ENCODE results near the gene PDCD1LG2.
"Not testable (repeated sequence)": the region's sequence is repeated elsewhere in the genome, so short reads cannot be mapped to it uniquely, and the experiment has no call there.

The PDCD1LG2 gene

DNA sequence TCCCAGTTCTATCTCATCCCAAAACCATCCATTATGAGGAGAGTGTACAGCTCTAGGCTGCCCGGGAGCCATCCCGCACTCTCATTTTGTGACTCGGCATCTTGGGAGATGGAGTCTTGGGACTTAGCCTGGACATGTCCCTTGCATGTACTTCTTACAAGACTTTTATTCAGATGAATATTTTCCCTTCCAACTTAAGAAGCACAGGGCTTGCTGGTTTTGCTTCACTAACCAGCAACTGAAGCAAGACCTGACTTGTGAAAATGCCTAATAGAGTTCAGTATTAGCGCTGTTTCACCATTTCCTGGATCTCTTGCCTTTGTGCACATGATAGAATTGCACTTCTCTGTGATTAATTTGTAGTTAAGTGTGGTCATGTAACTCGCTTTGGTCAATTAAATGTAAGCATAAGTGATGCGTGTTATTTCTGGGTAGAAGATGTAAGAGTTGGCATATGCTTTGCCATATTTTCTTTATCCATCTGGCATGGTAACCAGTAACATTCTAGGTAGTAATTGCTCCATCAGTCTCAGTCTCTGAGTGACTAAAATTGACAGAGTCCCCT, 55.8 kb downstream of the PDCD1LG2 start:
- no peak for DNase-seq (ENCODE audit: low read depth)

DNA sequence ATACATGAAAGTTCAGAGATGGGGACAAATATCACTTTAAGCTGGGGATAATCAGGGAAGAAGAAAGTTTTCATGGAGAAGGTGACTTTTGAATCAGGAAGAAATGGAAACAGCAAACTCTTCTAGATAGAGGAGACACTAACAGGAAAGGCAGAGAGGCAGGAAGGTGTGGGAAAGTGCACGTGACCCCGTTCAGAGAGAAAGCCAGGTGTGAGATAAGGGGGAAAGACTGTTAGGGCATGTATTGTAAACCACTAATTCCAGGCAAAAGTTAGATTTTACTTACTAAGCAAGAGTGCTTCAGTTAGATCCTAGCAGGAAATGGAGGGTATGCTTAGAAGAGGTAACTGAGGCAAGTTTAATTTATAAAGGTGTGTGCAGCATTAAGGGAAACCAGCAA, 58.5 kb downstream of the PDCD1LG2 start:
- DNase-seq (ENCODE audit: low read depth), result no peak

DNA sequence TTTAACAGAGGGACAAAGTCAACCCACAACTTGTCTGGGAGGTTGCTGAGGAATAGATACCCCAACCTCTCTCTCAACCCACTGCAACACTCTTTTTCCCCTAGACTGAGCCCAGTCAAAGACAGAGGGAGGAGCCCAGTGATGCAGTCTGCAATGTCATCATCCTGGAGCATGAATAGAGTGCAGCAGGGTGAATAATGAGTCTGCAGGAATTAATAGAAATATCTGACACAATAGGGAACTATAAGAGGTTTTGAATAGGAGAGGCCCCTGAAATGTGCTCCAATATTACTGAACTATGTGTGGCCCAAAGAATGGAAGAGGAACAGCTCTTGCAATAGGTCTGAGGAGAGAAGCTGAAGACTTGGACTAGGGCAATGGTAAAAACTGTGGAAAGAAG, 59.1 kb downstream of the PDCD1LG2 start:
- DNase-seq (ENCODE audit: low read depth), result no peak

DNA sequence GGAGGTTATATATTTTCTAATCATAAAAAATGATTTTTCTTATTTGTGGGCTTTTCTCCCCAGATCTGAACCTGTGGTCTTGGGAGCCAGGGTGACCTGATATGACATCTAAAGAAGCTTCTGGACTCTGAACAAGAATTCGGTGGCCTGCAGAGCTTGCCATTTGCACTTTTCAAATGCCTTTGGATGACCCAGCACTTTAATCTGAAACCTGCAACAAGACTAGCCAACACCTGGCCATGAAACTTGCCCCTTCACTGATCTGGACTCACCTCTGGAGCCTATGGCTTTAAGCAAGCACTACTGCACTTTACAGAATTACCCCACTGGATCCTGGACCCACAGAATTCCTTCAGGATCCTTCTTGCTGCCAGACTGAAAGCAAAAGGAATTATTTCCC, 59.6 kb downstream of the PDCD1LG2 start:
- no peak for DNase-seq (ENCODE audit: low read depth)

DNA sequence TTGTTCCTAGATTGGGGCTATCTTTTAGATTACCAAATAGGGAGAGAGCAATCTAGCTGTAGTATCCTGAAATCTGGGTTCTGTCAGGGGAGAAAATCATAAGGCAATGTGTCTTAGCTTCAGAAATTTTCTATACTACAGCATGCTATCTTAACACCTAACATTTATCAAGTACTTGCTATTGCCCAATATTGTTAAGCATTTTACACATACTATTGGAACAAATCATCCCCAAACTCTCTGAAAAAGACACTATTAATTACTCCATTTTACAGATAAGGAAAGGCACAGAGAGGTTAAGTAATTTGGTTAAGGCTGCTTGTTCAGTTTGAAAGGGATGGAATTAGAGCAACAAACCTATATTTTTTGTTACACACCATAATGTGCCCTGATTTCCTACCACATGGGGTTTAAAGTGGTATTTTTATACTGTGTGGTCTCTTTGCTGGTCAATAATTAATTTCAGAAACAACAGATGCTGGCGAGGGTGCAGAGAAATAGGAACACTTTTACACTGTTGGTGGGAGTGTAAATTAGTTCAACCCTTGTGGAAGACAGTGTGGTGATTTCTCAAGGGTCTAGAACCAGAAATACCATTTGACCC, 61.4 kb downstream of the PDCD1LG2 start:
- no peak for DNase-seq (ENCODE audit: low read depth)

DNA sequence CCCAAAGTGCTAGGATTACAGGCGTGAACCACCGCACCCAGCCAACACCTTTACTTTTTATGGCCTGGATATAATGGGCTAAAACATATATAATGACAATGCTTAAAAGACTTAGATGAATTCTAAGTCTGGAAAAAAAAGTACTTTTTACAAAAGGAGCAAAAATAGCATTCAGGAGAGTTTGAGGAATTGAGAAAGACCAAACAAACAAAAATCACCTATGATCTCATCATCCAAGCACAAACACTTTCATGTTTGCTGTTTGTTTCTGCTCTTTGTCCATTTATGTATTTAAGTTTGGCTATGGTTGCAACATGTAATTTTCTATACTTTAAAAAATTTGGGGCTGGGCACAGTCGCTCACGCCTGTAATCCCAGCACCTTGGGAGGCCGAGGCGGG, 63.8 kb downstream of the PDCD1LG2 start:
- no peak for DNase-seq (ENCODE audit: low read depth)

DNA sequence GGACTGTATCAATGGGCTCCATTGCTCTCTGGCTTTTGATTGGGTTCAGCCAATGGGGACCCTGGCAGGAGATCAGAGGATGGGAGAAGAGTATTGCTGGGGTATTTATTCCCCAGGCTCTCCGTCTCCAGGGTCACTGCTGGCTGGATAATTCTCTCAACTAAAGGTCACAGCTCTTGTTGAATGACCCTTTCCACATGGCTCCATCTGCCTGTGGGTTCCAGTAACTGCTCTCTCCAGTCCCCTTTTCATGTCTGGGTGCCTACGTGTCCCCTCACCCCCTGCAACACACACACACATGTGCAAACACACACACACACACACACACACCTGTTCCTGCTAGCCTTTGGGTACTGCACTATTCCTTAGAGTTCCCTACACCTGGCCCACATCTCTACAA, 64.7 kb downstream of the PDCD1LG2 start:
- DNase-seq (ENCODE audit: low read depth), result no peak

DNA sequence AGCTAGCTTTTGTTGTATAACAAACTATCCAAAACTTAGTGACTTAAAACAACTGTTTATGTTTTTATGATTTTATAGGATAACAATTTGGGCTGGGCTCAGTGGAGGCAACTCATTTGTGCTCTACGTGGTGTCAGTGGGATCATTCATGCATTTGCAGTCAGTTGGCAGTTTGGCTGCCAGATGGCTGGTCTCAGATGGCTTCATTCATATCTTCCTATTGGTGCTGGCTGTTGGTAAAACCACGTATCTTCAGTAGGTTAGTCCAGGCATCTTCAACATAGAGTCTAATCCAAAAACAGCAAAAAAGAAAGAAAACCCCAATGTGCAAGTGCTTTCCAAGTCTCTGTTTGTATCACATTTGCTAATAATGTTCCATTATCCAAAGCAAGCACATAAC, 66.9 kb downstream of the PDCD1LG2 start:
- DNase-seq (ENCODE audit: low read depth), result no peak

DNA sequence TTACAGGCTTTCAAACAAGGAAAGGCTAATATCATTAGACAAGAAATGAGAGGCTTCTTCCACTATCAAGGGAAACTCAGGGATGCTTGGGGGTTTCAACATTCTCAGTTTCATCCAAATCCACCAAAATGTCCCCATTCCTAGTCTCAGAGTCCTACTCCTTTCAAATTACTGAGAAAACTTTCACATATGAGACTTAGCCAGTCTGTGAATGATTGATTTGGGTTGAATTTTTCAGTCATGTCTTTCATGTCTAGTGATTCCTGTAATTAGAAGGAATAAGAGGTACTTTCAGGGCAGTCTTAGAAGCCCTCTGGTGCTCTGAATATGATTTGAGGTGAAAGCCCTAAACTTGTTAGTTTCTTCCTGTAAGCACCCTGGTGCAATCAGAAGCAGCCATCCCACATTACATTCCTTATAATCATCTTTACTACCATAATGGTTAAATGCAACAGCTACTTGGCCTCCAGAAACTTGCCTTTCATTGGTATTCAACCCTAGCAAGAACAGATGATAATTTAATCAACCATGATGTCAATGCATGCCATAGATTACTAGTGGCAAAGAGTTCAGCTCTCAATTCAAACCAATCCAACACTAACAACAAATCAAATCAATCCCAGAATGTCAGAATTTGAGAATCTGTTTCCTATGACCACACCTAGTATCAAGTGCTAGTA, 67.8 kb downstream of the PDCD1LG2 start:
- no peak for DNase-seq (ENCODE audit: low read depth)

DNA sequence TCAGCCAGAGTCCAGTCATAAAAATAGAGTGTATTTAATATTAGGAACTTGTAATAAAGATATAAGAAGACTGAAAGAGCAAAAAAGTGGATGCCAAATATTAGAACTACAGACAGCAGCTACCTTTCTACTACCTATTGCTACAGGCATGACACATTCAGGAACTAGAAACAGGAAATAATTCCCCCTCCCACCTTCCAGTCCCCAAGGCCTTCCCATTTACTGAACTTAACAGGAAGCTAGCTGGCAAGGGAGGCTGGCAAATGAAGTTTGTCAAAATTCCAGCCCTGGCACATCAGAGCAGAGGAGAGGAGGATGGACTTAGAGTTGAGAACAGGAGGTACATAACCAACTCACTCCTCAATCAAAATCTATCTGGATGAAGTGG, 68.4 kb downstream of the PDCD1LG2 start:
- no peak for DNase-seq (ENCODE audit: low read depth)

DNA sequence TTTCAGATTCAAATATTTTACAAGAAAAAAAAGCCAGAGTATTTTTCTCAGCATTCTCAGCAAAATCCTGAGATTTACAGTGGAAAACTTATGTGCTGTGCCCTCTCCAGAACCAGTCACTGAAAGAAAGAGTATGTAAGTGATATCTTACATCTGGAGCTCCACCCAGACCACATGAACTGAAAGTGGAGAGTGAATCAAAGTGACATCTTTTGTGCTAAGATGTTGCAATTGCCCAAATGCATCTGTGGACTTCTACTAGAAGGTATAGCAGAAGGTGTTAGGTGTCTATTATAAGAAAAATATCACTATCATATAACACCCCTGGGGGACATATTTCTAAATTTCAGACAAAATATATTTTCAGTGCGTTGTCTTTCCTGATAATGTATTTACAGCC, 69.5 kb downstream of the PDCD1LG2 start:
- DNase-seq (ENCODE audit: low read depth), result no peak

DNA sequence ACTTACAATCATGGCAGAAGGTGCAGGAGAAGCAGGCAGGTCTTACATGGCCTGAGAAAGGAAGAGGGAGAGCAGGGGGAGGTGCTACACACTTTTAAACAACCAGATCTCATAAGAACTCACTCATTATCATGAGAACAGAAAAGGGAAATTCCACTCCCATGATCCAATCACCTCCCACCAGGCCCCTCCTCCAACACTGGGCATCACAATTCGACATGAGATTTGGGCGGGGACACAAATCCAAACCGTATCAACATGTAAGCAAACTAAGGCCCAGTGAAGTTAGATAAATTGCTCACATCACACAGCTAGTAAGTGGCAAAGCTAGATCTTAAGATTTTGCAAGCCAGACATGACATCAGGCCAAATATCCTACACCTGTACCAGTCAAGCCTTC, 70.3 kb downstream of the PDCD1LG2 start:
- DNase-seq (ENCODE audit: low read depth), result no peak

DNA sequence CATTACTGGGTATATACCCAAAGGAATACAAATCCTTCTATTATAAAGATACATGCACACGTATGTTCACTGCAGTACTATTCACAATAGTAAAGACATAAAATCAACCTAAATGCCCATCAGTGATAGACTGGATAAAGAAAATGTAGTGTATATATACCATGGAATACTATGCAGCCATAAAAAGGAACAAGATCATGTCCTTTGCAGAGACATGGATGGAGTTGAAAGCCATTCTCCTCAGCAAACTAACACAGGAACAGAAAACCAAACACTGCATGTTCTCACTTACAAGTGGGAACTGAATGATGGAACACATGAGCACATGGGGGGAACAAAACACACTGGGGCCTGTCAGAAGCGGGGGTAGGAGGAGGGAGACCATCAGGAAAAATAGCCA, 71.4 kb downstream of the PDCD1LG2 start:
- not testable (repeated sequence) for DNase-seq (ENCODE audit: low read depth)

DNA sequence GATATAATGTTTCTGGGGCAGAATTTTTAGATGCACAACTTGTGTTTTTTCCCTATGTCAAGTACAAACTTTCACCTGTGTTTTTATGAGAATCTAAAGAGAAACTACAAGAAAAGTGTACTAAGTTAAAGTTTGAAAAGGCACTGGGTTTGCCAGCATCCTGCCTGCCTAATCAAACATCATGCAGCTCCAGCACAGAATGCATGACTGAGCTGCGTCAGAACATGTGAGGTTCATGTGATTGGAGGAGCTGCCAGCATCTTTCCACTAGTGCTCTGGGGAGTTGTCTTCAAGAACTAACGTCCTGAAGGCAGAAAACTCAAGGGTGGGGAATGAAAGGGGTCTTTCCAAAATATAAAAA, 72.5 kb downstream of the PDCD1LG2 start:
- no peak for DNase-seq (ENCODE audit: low read depth)

DNA sequence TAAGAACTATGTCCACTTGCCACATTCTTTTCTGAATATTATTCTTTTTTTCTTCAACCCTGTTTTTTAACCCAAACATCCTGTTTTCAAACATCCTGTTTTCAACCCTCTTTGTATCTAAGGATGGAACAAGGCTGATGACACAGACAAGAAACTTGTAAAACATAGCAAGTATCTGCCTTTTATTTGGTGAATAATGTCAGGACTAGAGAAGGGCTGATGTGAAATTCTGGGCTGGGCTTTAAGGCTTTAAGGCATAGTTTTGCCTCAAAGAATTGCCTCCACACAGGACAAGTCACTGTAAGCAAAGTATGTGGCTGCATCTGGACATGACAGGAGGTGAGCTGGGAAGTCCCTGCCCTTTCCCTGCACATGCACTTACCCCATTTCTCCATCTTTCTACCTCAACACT, 76.1 kb downstream of the PDCD1LG2 start:
- DNase-seq (ENCODE audit: low read depth), result no peak

DNA sequence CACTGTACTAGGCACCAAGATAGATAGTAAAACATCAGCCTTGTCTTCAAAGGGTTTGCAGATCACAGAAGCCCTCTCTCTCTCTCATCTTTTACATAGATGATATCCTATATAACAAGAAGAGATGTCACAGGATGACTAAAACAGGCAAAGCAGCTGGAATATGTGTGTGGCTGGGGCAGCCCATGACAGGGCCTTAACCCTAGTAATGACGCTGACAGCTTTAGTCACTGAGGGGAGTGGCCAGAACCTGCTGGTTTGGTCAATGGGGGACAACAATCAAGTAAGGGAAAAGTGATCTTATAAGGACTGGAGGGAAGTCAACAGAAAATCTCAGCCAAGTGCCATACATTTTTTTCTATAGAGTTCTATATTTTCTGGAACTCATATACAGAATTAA, 76.7 kb downstream of the PDCD1LG2 start:
- no peak for DNase-seq (ENCODE audit: low read depth)

DNA sequence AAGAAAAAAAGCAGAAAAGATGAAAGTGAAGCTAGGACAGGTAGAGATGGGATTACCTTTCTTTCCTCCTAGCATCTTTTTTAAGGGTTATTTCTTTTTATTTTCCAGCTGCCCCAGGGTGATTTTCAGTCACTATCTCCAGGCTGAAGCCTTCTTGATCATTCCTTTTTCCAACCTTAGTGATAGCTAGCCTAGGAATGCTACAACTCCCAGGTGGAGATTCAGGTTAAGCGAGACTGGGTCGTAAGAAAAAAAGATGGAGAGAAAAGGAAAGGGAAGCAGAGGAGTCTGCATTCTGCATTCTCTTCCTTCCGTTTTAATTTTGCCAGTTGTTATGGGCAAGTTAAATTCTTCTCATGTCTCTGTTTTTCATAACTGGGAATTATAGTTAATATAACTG, 81.9 kb downstream of the PDCD1LG2 start:
- no peak for DNase-seq (ENCODE audit: low read depth)

DNA sequence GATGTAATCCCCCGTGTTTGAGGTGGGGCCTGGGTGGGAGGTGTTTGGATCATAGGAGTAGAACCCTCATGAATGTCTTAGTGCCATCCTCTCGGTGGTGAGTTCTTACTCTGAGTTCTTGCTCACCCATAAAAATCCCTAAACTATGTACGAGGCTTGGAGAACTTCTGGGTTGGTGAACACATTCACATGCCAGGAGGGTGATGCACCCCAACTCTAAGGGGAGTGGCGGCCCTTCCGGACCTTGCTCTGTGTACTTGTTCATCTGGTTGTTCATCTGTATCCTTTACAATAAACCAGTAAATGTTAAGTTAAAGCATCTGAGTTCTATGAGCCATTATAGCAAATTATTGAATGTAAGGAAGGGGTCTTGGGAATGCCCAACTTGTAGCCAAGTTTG, 82.6 kb downstream of the PDCD1LG2 start:
- no peak for DNase-seq (ENCODE audit: low read depth)

DNA sequence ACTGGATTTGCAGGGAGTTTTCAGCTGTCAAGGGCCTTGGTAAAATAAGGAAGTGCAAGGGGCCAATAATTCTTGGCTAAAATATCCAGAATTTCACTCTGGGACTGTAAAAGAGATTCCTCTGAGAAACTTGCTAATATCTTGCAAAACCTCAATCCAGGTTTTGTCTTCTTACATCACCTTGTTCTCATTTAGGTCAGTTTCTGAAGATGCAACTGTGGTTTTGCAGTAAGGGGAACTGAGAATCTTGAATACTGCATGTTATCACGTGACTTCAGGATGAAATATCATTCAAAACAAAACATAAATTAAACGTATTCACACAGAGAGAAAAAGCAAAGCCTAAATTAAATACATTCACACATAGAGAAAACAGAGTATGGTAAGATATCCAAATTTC, 83.6 kb downstream of the PDCD1LG2 start:
- DNase-seq (ENCODE audit: low read depth), result no peak

DNA sequence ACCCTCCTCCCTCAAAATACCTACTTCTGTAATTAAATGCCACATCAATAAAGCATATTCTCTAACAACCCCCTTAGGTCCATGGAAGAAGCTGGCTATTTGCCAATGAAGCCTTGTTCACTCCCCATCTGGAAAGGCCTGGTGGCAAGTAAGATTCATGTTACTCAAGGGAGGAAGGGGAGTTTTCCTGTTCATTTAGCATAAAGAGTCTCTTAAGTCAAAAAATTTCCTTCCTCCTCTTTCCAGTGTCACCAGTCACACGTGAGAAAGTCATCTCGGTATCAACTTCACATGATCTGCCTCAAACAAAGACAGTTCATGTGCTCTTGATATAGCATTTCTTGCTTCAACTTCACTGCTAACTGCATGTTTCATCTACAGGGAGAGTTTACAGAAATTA, 85.8 kb downstream of the PDCD1LG2 start:
- DNase-seq (ENCODE audit: low read depth), result no peak

DNA sequence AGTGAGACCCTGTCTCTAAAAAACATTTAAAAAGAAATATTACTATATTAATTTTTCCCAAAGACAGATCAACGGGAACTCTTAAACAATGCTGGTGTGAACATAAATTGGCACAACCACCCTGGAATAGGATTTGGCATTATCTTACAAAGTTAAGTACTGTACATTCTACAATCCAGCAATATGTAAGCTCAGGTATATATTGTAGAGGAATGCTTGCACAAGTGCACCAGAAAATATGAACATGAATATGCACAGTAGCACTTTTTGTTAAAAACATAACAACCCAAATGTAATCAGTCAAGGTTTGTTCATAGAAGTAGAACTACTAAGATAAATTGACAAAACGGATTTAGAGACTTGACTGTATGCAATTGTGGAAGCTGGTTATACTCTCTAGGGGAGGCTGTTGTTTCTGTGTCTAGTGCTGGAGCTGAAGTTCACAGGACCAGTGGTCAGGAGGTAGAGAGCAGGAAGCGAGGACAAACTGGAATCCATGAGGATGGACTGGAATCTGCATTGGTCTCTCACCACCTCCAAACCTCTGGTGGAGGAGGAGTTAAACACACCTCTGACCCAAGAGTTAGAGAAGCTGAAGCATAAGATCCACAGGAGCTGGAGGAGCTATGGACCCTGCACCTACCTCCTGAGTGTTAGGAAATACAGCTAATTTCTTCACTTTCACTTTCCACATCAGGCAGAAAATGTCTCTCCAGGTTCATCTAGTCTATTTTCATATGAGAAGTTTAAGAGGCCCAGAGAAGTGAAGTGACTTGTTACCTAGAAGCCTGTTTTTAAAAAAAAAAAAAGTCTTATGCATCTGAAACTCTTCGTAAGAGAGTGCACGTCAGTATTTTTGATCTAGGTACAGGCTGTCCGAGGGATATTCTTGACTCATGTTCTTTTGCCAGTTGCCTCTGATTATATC, 98.2 kb downstream of the PDCD1LG2 start:
- no peak for DNase-seq (ENCODE audit: low read depth)

DNA sequence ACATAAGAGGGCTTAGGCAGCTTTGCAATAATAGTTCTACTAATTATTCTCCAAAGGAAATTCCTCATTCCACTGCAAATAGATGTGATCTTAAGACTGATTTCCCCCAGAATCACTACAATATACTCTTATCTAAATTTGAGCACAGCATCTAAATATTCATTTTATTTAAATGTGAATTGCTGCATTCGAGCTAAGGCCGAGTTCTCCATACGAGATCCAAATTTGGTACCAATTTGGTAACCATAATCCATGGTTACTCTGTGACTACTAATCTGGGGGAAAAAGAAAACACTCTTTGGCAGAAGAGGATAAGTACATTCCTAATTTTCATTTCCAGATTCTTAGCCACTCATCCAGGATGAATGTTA, 98.9 kb downstream of the PDCD1LG2 start:
- DNase-seq (ENCODE audit: low read depth), result no peak

DNA sequence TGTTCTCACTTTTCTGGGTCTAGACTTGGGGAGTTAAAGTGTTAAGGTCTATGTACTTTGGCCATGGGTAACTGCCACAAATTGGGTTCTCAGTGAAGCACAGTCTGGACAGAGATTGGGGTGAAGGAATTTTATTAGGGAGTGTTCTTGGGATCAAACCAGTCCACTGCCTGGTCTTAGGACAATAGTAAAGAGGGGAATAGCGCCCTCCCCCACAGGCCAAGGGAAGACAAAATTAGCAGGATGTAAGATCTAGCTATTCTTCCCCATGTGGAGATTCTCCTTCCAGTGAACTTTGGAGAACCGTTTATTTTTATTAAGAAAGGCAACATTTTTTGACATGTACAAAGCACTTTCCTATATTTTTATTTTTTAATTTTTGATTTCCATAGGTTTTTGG, 100.2 kb downstream of the PDCD1LG2 start:
- DNase-seq (ENCODE audit: low read depth), result no peak

Measured in activated T-cell treated with anti-CD3 and anti-CD28 coated beads for 24 hours (primary cell).